T-helper 1 cell treated with Interleukin-12 subunit alpha and Interleukin-12 subunit beta and Interleukin-4 antibody, amounts not matched to agents 30 μg/mL and 1 μg/mL, for 36 hours (primary cell): Measurements from ENCODE around the gene GMPPB.
"Not testable (repeated sequence)": the region's sequence is repeated elsewhere in the genome, so short reads cannot be mapped to it uniquely, and the experiment has no call there.

Experiments used
- H3K27ac Mint-ChIP-seq: one replicate; pipeline ENCODE4 v1.8.0; 2021; ENCODE audit warnings: mild to moderate bottlenecking, mixed read lengths
- H3K27me3 Mint-ChIP-seq: one replicate; pipeline ENCODE4 v1.8.0; 2021; ENCODE audit warnings: low read depth, mixed read lengths
- H3K36me3 Mint-ChIP-seq: one replicate; pipeline ENCODE4 v1.8.0; 2021; ENCODE audit warnings: low read depth, mixed read lengths
- H3K4me1 Mint-ChIP-seq: one replicate; pipeline ENCODE4 v1.8.0; 2021; ENCODE audit warnings: low read depth, mixed read lengths
- H3K4me3 Mint-ChIP-seq: one replicate; pipeline ENCODE4 v1.8.0; 2021; ENCODE audit warnings: mild to moderate bottlenecking, moderate library complexity, mixed read lengths
- H3K9me3 Mint-ChIP-seq: one replicate; pipeline ENCODE4 v1.8.0; 2021; ENCODE audit warnings: mixed read lengths

Gene GMPPB

DNA sequence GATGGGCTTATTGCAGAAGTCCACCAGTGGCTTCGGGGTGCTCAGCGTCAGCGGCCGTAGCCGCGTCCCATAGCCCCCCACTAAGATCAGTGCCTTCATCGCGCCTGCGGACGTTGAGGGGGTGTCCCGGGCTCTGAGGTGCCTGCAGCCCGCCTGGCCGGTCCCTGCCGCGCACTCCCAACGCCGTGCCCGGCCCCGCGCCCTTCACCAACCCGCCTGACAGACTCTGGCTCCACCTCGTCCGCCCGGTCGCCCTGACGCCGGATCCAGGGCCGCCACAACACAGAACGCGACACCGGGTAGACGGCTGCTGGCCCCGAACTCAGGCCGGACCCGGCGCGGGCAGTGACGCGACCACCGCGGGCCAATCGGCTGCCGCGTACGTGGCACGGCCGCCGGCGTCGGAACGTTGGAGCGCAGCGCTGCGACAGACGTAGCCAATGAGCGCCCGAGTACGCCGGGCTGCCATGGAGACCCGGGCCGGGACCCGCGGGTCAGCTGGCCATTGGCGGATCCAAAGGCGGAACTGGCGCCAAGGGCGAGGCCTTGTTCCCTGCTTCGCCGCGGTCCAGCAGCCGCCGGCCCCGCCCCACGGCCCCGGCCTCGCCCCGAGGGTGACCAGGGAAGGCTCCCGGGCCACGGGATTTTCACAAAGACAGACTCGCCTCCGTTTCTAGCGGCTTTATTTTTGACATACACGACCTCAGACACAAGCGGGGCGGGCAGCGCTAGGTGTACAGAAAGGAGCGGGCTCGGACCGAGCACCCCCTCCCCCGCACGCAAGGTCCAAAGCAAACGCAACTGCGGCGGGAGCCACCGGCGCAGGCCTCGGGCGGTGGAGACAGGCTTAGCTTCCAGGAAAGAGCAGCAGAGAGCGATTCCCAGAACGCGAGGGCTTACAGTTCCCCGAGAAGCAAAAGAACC lies at the start of gene GMPPB:
TSS of gene GMPPB (minus strand) at position 324 of the 924 bp plus-strand sequence. CDS start at position 99, 225 bp downstream.
- Mint-ChIP-seq H3K36me3 (peaks cover 25% of the 10 kb centered on the region), H3K27me3 (no peaks in the 10 kb centered on the region), H3K27ac (peak within 1 kb of the TSS; percentile 96), H3K9me3 (no peaks in the 10 kb centered on the region), H3K4me3 (peak within 1 kb of the TSS; percentile 94), H3K4me1 (peaks cover 29% of the 10 kb centered on the region)

GRCh38 chr3:49772703-49773102 lies 49.0 kb upstream of the GMPPB start:
- Mint-ChIP-seq H3K9me3 (no peaks in the 10 kb centered on the region), H3K4me3 (no peak overlapping the region), H3K27me3 (no peaks in the 10 kb centered on the region), H3K27ac (no peak overlapping the region), H3K4me1 (peaks cover 5% of the 10 kb centered on the region), H3K36me3 (peaks cover 8% of the 10 kb centered on the region)

GRCh38 chr3:49771340-49771938 lies 47.7 kb upstream of the GMPPB start:
- no peak overlapping the region for H3K27ac Mint-ChIP-seq
- H3K27me3 Mint-ChIP-seq, result no peaks in the 10 kb centered on the region
- H3K36me3 Mint-ChIP-seq, result peaks cover 7% of the 10 kb centered on the region
- H3K4me3 Mint-ChIP-seq, result no peak overlapping the region
- no peaks in the 10 kb centered on the region for H3K9me3 Mint-ChIP-seq
- H3K4me1 Mint-ChIP-seq, result peaks cover 5% of the 10 kb centered on the region

DNA sequence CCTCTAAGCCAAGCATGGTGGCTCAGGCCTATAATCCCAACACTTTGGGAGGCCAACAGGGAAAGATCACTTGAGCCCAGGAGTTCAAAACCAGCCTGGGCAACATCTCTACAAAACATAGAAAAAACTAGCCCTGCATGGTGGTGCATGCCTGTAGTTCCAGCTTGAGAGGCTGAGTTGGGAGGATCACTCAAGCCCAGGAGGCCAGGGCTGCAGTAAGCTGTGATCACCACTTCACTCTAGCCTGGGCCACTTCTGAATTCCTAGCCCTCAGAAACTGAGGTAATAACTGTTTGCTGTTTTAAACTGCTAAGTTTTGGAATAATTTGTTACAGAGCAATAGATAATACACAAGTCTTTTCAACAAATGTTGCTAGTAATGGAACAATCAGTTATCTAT lies 46.2 kb upstream of the GMPPB start:
- Mint-ChIP-seq H3K4me3 (no peak overlapping the region), H3K27ac (no peak overlapping the region), H3K4me1 (peaks cover 5% of the 10 kb centered on the region), H3K36me3 (peaks cover 7% of the 10 kb centered on the region), H3K27me3 (no peaks in the 10 kb centered on the region), H3K9me3 (no peaks in the 10 kb centered on the region)

DNA sequence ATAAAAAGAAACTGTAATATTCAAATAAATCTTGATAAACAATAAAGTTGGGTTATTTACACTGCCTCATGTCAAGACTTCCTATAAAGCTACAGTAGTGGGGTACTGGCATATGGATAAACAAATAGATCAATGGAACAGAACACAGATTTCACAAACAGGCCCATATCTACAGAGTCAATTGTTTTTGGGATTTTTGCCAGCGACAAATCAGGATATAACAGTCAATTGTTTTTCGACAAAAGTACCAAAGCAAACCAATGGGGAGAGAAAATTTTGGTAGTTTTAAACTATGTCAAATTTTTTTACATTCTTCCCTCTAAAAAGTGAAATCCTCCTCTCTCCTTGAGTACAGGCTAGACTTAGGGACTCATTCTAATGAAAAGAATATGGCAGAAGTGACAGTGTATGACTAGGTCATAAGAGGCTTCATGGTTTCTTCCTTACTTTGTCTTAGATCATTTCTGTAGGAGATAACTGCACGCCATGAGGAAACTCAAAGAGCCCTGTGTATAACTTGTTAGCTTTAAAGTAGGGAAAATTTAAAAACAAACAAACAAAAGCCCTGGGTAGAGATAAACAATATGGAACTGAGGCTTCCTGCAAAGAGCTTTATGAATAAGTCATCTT lies 45.6 kb upstream of the GMPPB start:
- H3K9me3 Mint-ChIP-seq, result no peaks in the 10 kb centered on the region
- no peaks in the 10 kb centered on the region for H3K27me3 Mint-ChIP-seq
- H3K27ac Mint-ChIP-seq, result no peak overlapping the region
- no peak overlapping the region for H3K4me3 Mint-ChIP-seq
- H3K36me3 Mint-ChIP-seq, result peaks cover 12% of the 10 kb centered on the region
- peaks cover 5% of the 10 kb centered on the region for H3K4me1 Mint-ChIP-seq

- H3K36me3 Mint-ChIP-seq, result peaks cover 7% of the 10 kb centered on the region
- H3K4me1 Mint-ChIP-seq, result no peaks in the 10 kb centered on the region
- H3K27me3 Mint-ChIP-seq, result no peaks in the 10 kb centered on the region
- no peaks in the 10 kb centered on the region for H3K9me3 Mint-ChIP-seq
- H3K4me3 Mint-ChIP-seq, result no peak overlapping the region
- no peak overlapping the region for H3K27ac Mint-ChIP-seq
Observed at GRCh38 chr3:49763981-49764380, 40.2 kb upstream of the GMPPB start.

DNA sequence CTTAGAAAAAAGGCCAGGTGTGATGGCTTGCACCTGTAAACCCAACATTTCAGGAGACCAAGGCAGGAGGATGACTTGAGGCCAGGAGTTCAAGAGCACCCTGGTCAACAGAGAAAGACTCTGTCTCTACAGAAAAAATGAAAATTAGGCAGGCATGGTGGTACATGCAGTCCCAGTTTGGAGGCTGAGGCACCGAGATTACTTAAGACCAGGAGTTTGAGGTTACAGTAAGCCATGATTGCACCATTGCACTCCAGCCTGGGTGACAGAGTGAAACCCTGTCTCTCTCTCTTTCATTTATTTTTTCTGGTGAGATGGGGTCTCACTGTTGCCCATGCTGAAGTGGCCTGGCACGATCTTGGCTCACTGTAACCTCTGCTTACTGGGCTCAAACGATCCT lies 37.9 kb upstream of the GMPPB start:
- H3K36me3 Mint-ChIP-seq, result peaks cover 7% of the 10 kb centered on the region
- no peaks in the 10 kb centered on the region for H3K9me3 Mint-ChIP-seq
- no peak overlapping the region for H3K4me3 Mint-ChIP-seq
- H3K4me1 Mint-ChIP-seq, result no peaks in the 10 kb centered on the region
- no peak overlapping the region for H3K27ac Mint-ChIP-seq
- H3K27me3 Mint-ChIP-seq, result no peaks in the 10 kb centered on the region

- H3K36me3 Mint-ChIP-seq, result peaks cover 2% of the 10 kb centered on the region
- no peak overlapping the region for H3K27ac Mint-ChIP-seq
- no peaks in the 10 kb centered on the region for H3K4me1 Mint-ChIP-seq
- H3K4me3 Mint-ChIP-seq, result no peak overlapping the region
- no peaks in the 10 kb centered on the region for H3K27me3 Mint-ChIP-seq
- H3K9me3 Mint-ChIP-seq, result no peaks in the 10 kb centered on the region
Observed at GRCh38 chr3:49759226-49759625, 35.5 kb upstream of the GMPPB start.

DNA sequence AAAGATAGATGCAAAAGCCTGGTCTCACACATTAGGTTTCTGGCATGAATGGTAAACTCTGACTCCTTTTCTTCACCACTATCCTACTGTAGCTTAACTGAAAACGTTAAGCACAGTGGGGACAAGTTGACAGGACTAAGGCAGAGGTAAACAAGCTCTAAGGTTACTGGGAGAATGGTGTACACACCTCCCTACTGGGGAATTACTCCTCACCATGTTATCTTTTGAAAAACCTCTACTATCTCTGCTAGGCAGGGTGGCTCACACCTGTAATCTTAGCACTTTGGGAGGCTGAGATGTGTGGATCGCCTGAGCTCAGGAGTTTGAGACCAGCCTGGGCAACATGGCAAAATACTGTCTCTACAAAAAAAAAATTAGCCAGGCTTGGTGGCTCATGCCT lies 33.4 kb upstream of the GMPPB start:
- H3K4me3 Mint-ChIP-seq, result no peak overlapping the region
- no peak overlapping the region for H3K27ac Mint-ChIP-seq

DNA sequence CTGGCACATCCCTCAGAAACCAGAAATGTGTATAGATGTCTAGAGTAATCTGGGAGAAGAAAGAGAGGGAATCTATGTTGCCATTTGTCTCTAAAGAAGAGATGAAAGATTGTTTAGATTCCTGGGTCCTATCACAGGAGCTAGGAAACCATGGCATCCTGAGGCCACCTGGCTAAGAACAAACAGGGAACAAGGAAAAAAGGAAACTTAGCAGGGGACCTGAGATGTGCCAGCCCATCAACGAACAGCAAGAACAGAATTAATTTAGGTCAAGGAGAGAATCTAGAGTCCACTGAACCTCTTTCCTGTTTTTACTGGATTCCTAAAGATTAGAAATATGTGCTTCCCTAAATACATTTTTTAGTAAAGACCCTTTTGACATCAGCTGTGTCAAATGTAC lies 32.3 kb upstream of the GMPPB start:
- Mint-ChIP-seq H3K4me1 (peaks cover 6% of the 10 kb centered on the region), H3K9me3 (no peaks in the 10 kb centered on the region), H3K4me3 (no peak overlapping the region), H3K27ac (no peak overlapping the region), H3K36me3 (no peaks in the 10 kb centered on the region), H3K27me3 (no peaks in the 10 kb centered on the region)

More for the DNA sequence above, 33.4 kb upstream of the GMPPB start:
- Mint-ChIP-seq H3K9me3 (no peaks in the 10 kb centered on the region), H3K27me3 (no peaks in the 10 kb centered on the region), H3K4me1 (peaks cover 6% of the 10 kb centered on the region), H3K36me3 (no peaks in the 10 kb centered on the region)

DNA sequence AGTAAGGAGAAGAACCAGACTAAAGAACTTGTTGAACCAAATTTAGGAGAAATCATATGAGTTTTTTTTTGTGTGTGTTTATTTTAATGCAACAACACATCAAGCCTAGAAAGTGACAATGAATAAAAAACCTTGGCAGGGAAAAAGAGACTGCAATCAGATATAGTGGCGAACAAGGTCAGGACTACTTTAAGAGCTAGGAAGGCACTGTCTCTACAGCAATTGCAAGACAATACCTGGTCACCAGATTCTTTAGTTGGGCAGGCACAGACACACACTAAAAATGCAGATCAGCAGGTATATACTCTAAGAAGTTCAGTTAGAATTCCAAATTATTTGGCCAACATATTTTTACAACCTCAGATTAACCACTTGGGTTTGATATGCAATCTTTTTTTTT lies 30.8 kb upstream of the GMPPB start:
- Mint-ChIP-seq H3K4me3 (no peak overlapping the region), H3K4me1 (peaks cover 6% of the 10 kb centered on the region), H3K9me3 (no peaks in the 10 kb centered on the region), H3K36me3 (no peaks in the 10 kb centered on the region), H3K27ac (no peak overlapping the region), H3K27me3 (no peaks in the 10 kb centered on the region)

DNA sequence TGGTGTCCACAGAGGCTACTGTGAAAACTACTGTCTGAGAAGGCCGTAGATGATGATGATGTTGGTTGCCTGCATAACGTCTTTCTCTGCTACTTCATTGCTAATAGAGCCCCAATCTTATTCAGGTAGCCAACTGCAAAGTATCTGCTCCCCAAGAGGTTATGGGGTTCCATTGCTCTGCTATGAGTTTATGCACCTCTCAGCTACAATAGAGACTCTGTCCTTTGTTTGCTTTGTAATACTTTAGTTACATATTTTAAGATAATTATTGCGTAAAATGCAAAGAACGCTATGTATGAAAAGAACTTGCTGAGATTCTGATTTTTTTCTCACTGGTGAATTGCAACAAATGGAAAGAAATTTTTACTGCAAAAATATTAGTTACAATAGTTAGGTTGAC lies 27.8 kb upstream of the GMPPB start:
- Mint-ChIP-seq H3K9me3 (no peaks in the 10 kb centered on the region), H3K27me3 (no peaks in the 10 kb centered on the region), H3K36me3 (peaks cover 9% of the 10 kb centered on the region), H3K4me1 (peaks cover 8% of the 10 kb centered on the region), H3K4me3 (no peak overlapping the region), H3K27ac (no peak overlapping the region)

DNA sequence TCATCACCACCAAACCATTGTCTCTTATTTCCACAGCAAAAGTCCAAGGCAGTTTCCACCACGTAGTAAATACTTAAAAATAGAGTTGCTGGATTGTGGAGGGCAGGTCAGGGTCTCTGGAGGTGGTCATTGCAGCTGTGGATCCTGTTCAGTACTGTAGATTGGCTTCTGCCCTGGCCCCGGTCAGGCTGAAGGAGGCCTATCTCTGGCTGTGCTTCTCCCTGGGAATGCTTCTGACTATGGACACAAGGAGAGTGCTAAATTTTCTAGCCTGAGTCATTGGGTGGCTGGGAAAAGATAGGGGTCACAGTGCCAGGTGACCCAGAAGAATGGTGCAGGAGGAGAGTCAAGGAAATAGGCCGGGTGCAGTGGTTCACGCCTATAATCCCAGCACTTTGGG lies 26.3 kb upstream of the GMPPB start:
- H3K27ac Mint-ChIP-seq, result no peak overlapping the region
- H3K36me3 Mint-ChIP-seq, result peaks cover 10% of the 10 kb centered on the region
- no peak overlapping the region for H3K4me3 Mint-ChIP-seq
- no peaks in the 10 kb centered on the region for H3K27me3 Mint-ChIP-seq
- H3K4me1 Mint-ChIP-seq, result peaks cover 8% of the 10 kb centered on the region
- H3K9me3 Mint-ChIP-seq, result no peaks in the 10 kb centered on the region

DNA sequence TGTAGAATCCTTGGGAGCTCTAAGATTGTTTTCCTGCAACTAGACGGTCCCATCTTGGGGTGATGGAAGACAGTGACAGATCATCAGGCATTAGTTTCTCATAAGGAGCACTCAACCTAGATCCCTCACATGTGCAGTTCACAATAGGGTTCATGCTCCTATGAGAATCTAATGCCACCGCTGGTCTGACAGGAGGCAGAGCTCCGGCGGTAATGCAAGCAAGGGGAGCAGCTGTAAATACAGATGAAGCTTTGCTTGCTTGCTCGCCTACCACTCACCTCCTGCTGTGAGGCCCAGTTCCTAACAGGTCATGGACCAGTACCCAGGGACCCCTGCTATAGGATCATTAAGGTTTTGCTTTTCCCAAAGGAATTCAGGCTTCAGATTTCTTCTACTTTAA lies 25.1 kb upstream of the GMPPB start:
- H3K36me3 Mint-ChIP-seq, result peaks cover 15% of the 10 kb centered on the region
- H3K27me3 Mint-ChIP-seq, H3K4me1 Mint-ChIP-seq, H3K27ac Mint-ChIP-seq, H3K9me3 Mint-ChIP-seq, H3K4me3 Mint-ChIP-seq: not testable (repeated sequence)
